ENCODE results near the gene RGS6.

Gene RGS6

GRCh38 chr14:72611506-72611905, 679.3 kb downstream of the RGS6 start:
- H3K27ac ChIP-seq (ENCODE audit: low read depth, low read length): no peak overlapping the region
- H3K27me3 ChIP-seq (ENCODE audit: control insufficient read depth, insufficient read depth, low read length): no peaks in the 10 kb centered on the region
- H3K9ac ChIP-seq (ENCODE audit: low read length): no peak overlapping the region
- H3K4me1 ChIP-seq (ENCODE audit: control insufficient read depth, insufficient read depth, low read length): no peaks in the 10 kb centered on the region
- no peak overlapping the region for H3K4me3 ChIP-seq (ENCODE audit: low read length)
- no peaks in the 10 kb centered on the region for H3K36me3 ChIP-seq (ENCODE audit: control insufficient read depth, insufficient read depth, low read length)

GRCh38 chr14:72612041-72612440, 679.8 kb downstream of the RGS6 start:
- no peaks in the 10 kb centered on the region for H3K27me3 ChIP-seq (ENCODE audit: control insufficient read depth, insufficient read depth, low read length)
- H3K9ac ChIP-seq (ENCODE audit: low read length): no peak overlapping the region
- no peaks in the 10 kb centered on the region for H3K36me3 ChIP-seq (ENCODE audit: control insufficient read depth, insufficient read depth, low read length)
- H3K4me1 ChIP-seq (ENCODE audit: control insufficient read depth, insufficient read depth, low read length): no peaks in the 10 kb centered on the region
- H3K27ac ChIP-seq (ENCODE audit: low read depth, low read length): no peak overlapping the region
- no peak overlapping the region for H3K4me3 ChIP-seq (ENCODE audit: low read length)

- no peaks in the 10 kb centered on the region for H3K27me3 ChIP-seq (ENCODE audit: control insufficient read depth, insufficient read depth, low read length)
- no peak overlapping the region for H3K4me3 ChIP-seq (ENCODE audit: low read length)
- H3K27ac ChIP-seq (ENCODE audit: low read depth, low read length): no peak overlapping the region
- H3K9ac ChIP-seq (ENCODE audit: low read length): no peak overlapping the region
- H3K36me3 ChIP-seq (ENCODE audit: control insufficient read depth, insufficient read depth, low read length): no peaks in the 10 kb centered on the region
- no peaks in the 10 kb centered on the region for H3K4me1 ChIP-seq (ENCODE audit: control insufficient read depth, insufficient read depth, low read length)
Observed at GRCh38 chr14:72613231-72613974, 681.2 kb downstream of the RGS6 start.

GRCh38 chr14:72613975-72614319, 681.7 kb downstream of the RGS6 start:
- H3K27ac ChIP-seq (ENCODE audit: low read depth, low read length): no peak overlapping the region
- H3K4me1 ChIP-seq (ENCODE audit: control insufficient read depth, insufficient read depth, low read length): no peaks in the 10 kb centered on the region
- H3K36me3 ChIP-seq (ENCODE audit: control insufficient read depth, insufficient read depth, low read length): no peaks in the 10 kb centered on the region
- H3K4me3 ChIP-seq (ENCODE audit: low read length): no peak overlapping the region
- H3K27me3 ChIP-seq (ENCODE audit: control insufficient read depth, insufficient read depth, low read length): no peaks in the 10 kb centered on the region
- H3K9ac ChIP-seq (ENCODE audit: low read length): no peak overlapping the region

GRCh38 chr14:72614365-72614764, 682.1 kb downstream of the RGS6 start:
- Histone ChIP-seq H3K27me3 (ENCODE audit: control insufficient read depth, insufficient read depth, low read length) (no peaks in the 10 kb centered on the region), H3K4me3 (ENCODE audit: low read length) (no peak overlapping the region), H3K4me1 (ENCODE audit: control insufficient read depth, insufficient read depth, low read length) (no peaks in the 10 kb centered on the region), H3K27ac (ENCODE audit: low read depth, low read length) (no peak overlapping the region), H3K36me3 (ENCODE audit: control insufficient read depth, insufficient read depth, low read length) (no peaks in the 10 kb centered on the region), H3K9ac (ENCODE audit: low read length) (no peak overlapping the region)

GRCh38 chr14:72614891-72615415, 682.7 kb downstream of the RGS6 start:
- H3K4me3 ChIP-seq (ENCODE audit: low read length): no peak overlapping the region
- no peaks in the 10 kb centered on the region for H3K4me1 ChIP-seq (ENCODE audit: control insufficient read depth, insufficient read depth, low read length)
- H3K27ac ChIP-seq (ENCODE audit: low read depth, low read length): no peak overlapping the region
- H3K9ac ChIP-seq (ENCODE audit: low read length): no peak overlapping the region
- no peaks in the 10 kb centered on the region for H3K27me3 ChIP-seq (ENCODE audit: control insufficient read depth, insufficient read depth, low read length)
- H3K36me3 ChIP-seq (ENCODE audit: control insufficient read depth, insufficient read depth, low read length): no peaks in the 10 kb centered on the region

GRCh38 chr14:72615451-72616121, 683.4 kb downstream of the RGS6 start:
- Histone ChIP-seq H3K27ac (ENCODE audit: low read depth, low read length) (no peak overlapping the region), H3K9ac (ENCODE audit: low read length) (no peak overlapping the region), H3K36me3 (ENCODE audit: control insufficient read depth, insufficient read depth, low read length) (no peaks in the 10 kb centered on the region)

More at GRCh38 chr14:72615451-72616121, 683.4 kb downstream of the RGS6 start:
- no peaks in the 10 kb centered on the region for H3K27me3 ChIP-seq (ENCODE audit: control insufficient read depth, insufficient read depth, low read length)
- H3K4me3 ChIP-seq (ENCODE audit: low read length): no peak overlapping the region
- H3K4me1 ChIP-seq (ENCODE audit: control insufficient read depth, insufficient read depth, low read length): no peaks in the 10 kb centered on the region
